Neural progenitor cell (in vitro differentiated cells): Measurements from ENCODE around the gene ANXA10. TPM values are rescaled to one million over a fixed set of nuclear protein-coding genes. Genes with fewer than 3 reads are reported as not detected.

Experiments used
- DNase-seq: peaks from one replicate; pipeline ENCODE4 v3.0.0-alpha.2; 2016; ENCODE audit warnings: low spot score
- H2AFZ ChIP-seq: fragments of 200-600 bp; sonication (generic); replicated peaks from 2 replicates; pipeline ENCODE4 v1.6.1; 2016; ENCODE audit warnings: antibody characterized with exemption
- H3F3A ChIP-seq: fragments of 200-600 bp; sonication (generic); 2 replicates; pipeline ENCODE4 v1.6.1; 2016; ENCODE audit warnings: antibody characterized with exemption, low read depth
- H3K27ac ChIP-seq: fragments of 200-600 bp; sonication (generic); 2 replicates; pipeline ENCODE4 v1.5.1; 2016; ENCODE audit warnings: mild to moderate bottlenecking
- H3K27me3 ChIP-seq: fragments of 200-600 bp; sonication (generic); 2 replicates; pipeline ENCODE4 v1.6.1; 2016; ENCODE audit warnings: mild to moderate bottlenecking, moderate library complexity
- H3K36me3 ChIP-seq: fragments of 200-600 bp; sonication (generic); 2 replicates; pipeline ENCODE4 v1.5.1; 2016
- H3K4me1 ChIP-seq: fragments of 200-600 bp; sonication (generic); 2 replicates; pipeline ENCODE4 v1.6.1; 2016; ENCODE audit warnings: mixed run types
- H3K4me2 ChIP-seq: fragments of 200-600 bp; sonication (generic); 2 replicates; pipeline ENCODE4 v1.6.1; 2016
- H3K4me3 ChIP-seq: fragments of 200-600 bp; sonication (generic); 2 replicates; pipeline ENCODE4 v1.5.1; 2016
- H3K79me2 ChIP-seq: fragments of 200-600 bp; sonication (generic); 2 replicates; pipeline ENCODE4 v1.6.1; 2016; ENCODE audit warnings: low read depth
- H3K9ac ChIP-seq: fragments of 200-600 bp; sonication (generic); 2 replicates; pipeline ENCODE4 v1.6.1; 2016
- H3K9me3 ChIP-seq: fragments of 200-600 bp; sonication (generic); 2 replicates; pipeline ENCODE4 v1.5.1; 2016; ENCODE audit warnings: low read depth
- H4K20me1 ChIP-seq: fragments of 200-600 bp; sonication (generic); 2 replicates; pipeline ENCODE4 v1.6.1; 2016; ENCODE audit warnings: low read depth
- H3K27ac Mint-ChIP-seq: 3 replicates; pipeline ENCODE4 v1.8.0; 2021; ENCODE audit warnings: mixed read lengths
- H3K27me3 Mint-ChIP-seq: 2 replicates; pipeline ENCODE4 v1.8.0; 2022; ENCODE audit warnings: low read depth, mild to moderate bottlenecking, inconsistent platforms, moderate library complexity, mixed read lengths; ENCODE audit not compliant: insufficient read depth
- H3K36me3 Mint-ChIP-seq: 3 replicates; pipeline ENCODE4 v1.8.0; 2021; ENCODE audit warnings: mixed read lengths
- H3K4me1 Mint-ChIP-seq: 3 replicates; pipeline ENCODE4 v1.8.0; 2021; ENCODE audit warnings: mixed read lengths
- H3K4me3 Mint-ChIP-seq: 3 replicates; pipeline ENCODE4 v1.8.0; 2021; ENCODE audit warnings: mild to moderate bottlenecking, moderate library complexity, mixed read lengths
- H3K9me3 Mint-ChIP-seq: 3 replicates; pipeline ENCODE4 v1.8.0; 2020; ENCODE audit warnings: mixed read lengths
- EZH2 ChIP-seq: fragments of 200-600 bp; sonication (generic); IDR thresholded peaks from 2 replicates; pipeline ENCODE4 v1.6.1; 2017; ENCODE audit warnings: antibody characterized with exemption, mild to moderate bottlenecking, moderate library complexity
- EZH2phosphoT487 ChIP-seq: fragments of 200-600 bp; sonication (generic); IDR thresholded peaks from 2 replicates; pipeline ENCODE4 v1.6.1; 2017; ENCODE audit warnings: antibody characterized with exemption
- total RNA-seq: library from RNA; depleted of rRNA; stranded (reverse); fragments of >200 nt; gene quantifications from 2 replicates; pipeline ENCODE4 v1.2.3, GENCODE V29; 2015; ENCODE audit warnings: low replicate concordance
- TF ChIP-seq, protein P1 (sequence below): fragments of 200-600 bp; sonication (generic); IDR thresholded peaks from 2 replicates; pipeline ENCODE4 v1.5.1; 2017; ENCODE audit warnings: antibody characterized with exemption, mild to moderate bottlenecking

Gene ANXA10, protein sequence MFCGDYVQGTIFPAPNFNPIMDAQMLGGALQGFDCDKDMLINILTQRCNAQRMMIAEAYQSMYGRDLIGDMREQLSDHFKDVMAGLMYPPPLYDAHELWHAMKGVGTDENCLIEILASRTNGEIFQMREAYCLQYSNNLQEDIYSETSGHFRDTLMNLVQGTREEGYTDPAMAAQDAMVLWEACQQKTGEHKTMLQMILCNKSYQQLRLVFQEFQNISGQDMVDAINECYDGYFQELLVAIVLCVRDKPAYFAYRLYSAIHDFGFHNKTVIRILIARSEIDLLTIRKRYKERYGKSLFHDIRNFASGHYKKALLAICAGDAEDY
- total RNA-seq: not detected in 2 replicates

DNA sequence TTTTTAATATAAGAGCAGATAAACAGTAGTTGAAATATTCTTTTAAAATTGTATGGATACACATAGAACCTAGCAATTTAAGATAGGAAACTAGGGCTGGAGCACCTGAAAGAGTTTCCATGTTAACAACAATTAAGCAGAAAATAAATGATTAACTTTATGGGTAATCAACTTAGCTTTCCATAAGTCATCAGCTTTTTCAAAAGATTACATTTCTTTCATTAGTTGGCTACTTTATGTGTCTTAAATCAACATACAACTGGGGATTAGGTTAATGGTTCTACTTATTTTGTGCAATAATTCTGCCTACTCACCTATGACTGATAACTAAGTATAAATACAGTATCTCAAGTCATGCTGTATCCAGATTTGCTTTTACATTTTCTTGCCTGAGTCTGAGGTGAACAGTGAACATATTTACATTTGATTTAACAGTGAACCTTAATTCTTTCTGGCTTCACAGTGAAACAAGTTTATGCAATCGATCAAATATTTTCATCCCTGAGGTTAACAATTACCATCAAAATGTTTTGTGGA is at the start of gene ANXA10:
Gene ANXA10, plus strand, starts transcription at position 362 of the 537 bp plus-strand sequence. Its CDS starts 164 bp downstream, at position 526.
- no peak within 1 kb of the TSS for H3K4me2 ChIP-seq
- no peak within 1 kb of the TSS for H3K4me3 ChIP-seq
- H3F3A ChIP-seq: no peaks in the 10 kb centered on the region
- H3K79me2 ChIP-seq: no peaks in the 10 kb centered on the region
- H2AFZ ChIP-seq: no peak within 1 kb of the TSS
- Mint-ChIP-seq H3K9me3 (peaks cover 4% of the 10 kb centered on the region), H3K27me3 (no peaks in the 10 kb centered on the region), H3K27ac (no peak within 1 kb of the TSS), H3K4me1 (no peaks in the 10 kb centered on the region), H3K36me3 (no peaks in the 10 kb centered on the region), H3K4me3 (no peak within 1 kb of the TSS)
- peaks cover 6% of the 10 kb centered on the region for H3K9me3 ChIP-seq
- no peaks in the 10 kb centered on the region for H3K4me1 ChIP-seq
- no peaks in the 10 kb centered on the region for H3K27me3 ChIP-seq
- no peak within 1 kb of the TSS for H3K27ac ChIP-seq
- TF ChIP-seq, protein P1, sequence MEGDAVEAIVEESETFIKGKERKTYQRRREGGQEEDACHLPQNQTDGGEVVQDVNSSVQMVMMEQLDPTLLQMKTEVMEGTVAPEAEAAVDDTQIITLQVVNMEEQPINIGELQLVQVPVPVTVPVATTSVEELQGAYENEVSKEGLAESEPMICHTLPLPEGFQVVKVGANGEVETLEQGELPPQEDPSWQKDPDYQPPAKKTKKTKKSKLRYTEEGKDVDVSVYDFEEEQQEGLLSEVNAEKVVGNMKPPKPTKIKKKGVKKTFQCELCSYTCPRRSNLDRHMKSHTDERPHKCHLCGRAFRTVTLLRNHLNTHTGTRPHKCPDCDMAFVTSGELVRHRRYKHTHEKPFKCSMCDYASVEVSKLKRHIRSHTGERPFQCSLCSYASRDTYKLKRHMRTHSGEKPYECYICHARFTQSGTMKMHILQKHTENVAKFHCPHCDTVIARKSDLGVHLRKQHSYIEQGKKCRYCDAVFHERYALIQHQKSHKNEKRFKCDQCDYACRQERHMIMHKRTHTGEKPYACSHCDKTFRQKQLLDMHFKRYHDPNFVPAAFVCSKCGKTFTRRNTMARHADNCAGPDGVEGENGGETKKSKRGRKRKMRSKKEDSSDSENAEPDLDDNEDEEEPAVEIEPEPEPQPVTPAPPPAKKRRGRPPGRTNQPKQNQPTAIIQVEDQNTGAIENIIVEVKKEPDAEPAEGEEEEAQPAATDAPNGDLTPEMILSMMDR: no peak
- TF ChIP-seq EZH2phosphoT487: no peak
- TF ChIP-seq EZH2: no peak
- no peak for DNase-seq
- H3K9ac ChIP-seq: no peak within 1 kb of the TSS
- H3K36me3 ChIP-seq: no peaks in the 10 kb centered on the region
- no peaks in the 10 kb centered on the region for H4K20me1 ChIP-seq

DNA sequence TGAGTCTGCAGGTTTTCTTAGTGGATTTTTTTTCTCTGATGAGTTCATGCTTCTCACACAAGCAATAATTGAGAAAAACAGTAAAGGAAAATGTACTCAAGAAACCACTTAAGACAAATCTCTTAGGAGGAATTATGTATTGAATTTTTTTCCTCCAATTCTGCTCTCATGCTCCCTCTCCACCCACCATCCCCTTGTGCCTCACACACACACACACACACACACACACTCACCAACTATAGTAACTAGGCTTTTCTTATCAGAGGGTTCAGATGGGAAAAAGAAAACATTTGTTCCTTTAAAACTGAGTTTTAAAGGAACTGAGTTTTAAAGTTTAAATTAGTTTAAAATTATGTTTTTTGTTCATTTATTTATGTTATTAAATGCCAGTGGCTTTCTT is 47.0 kb upstream of the ANXA10 start:
- H3K4me3 ChIP-seq: no peak overlapping the region

DNA sequence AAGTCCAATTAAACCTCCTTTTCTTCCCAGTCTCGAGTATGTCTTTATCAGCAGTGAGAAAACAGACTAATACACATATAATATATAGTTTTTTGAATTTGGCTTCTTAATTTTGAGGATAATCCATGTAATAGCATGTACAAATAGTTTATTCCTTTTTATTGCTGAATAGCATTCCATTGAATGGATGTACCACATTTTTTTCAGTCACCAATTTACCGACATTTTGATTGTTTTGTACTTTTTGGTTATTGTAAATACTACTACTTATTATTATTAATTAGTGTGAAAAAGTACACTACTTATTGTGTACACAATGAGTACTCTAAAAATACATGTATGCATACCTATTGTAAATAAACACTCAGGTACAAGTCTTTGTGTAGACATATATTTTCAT is 42.3 kb upstream of the ANXA10 start:
- H3K27me3 ChIP-seq: no peaks in the 10 kb centered on the region
- TF ChIP-seq, protein P1: no peak
- TF ChIP-seq EZH2 (no peak), EZH2phosphoT487 (no peak)
- no peak overlapping the region for H3K27ac ChIP-seq
- Mint-ChIP-seq H3K36me3 (no peaks in the 10 kb centered on the region), H3K4me3 (no peak overlapping the region), H3K27ac (no peak overlapping the region), H3K9me3 (peaks cover 20% of the 10 kb centered on the region), H3K27me3 (no peaks in the 10 kb centered on the region), H3K4me1 (no peaks in the 10 kb centered on the region)
- H3K4me3 ChIP-seq: no peak overlapping the region
- no peak overlapping the region for H3K9ac ChIP-seq
- no peaks in the 10 kb centered on the region for H3F3A ChIP-seq
- no peaks in the 10 kb centered on the region for H3K4me1 ChIP-seq
- no peak overlapping the region for H2AFZ ChIP-seq
- no peak for DNase-seq
- peaks cover 3% of the 10 kb centered on the region for H3K9me3 ChIP-seq
- H4K20me1 ChIP-seq: no peaks in the 10 kb centered on the region
- peaks cover 3% of the 10 kb centered on the region for H3K36me3 ChIP-seq
- no peak overlapping the region for H3K4me2 ChIP-seq
- H3K79me2 ChIP-seq: no peaks in the 10 kb centered on the region

More for the DNA sequence above, 47.0 kb upstream of the ANXA10 start:
- Mint-ChIP-seq H3K4me1 (no peaks in the 10 kb centered on the region), H3K4me3 (no peak overlapping the region), H3K27ac (no peak overlapping the region), H3K36me3 (no peaks in the 10 kb centered on the region), H3K27me3 (no peaks in the 10 kb centered on the region), H3K9me3 (peaks cover 20% of the 10 kb centered on the region)
- Histone ChIP-seq H4K20me1 (no peaks in the 10 kb centered on the region), H3K9ac (no peak overlapping the region), H2AFZ (no peak overlapping the region), H3K79me2 (no peaks in the 10 kb centered on the region), H3K9me3 (peaks cover 2% of the 10 kb centered on the region), H3K4me2 (no peak overlapping the region), H3K27ac (no peak overlapping the region), H3K36me3 (no peaks in the 10 kb centered on the region), H3F3A (no peaks in the 10 kb centered on the region), H3K27me3 (no peaks in the 10 kb centered on the region), H3K4me1 (no peaks in the 10 kb centered on the region)
- no peak for DNase-seq
- no peak for TF ChIP-seq EZH2phosphoT487
- TF ChIP-seq, protein P1: no peak
- no peak for TF ChIP-seq EZH2
